Endothelial cell of umbilical vein (primary cell): ENCODE data around the gene RAB33B. TPM values are rescaled to one million over a fixed set of nuclear protein-coding genes. Genes with fewer than 3 reads are reported as not detected.

ENCODE experiments used
- BruUV-seq: library from RNA; stranded (reverse); fragments of 400-500 nt; replicated peaks from 2 replicates; lab custom pipeline; 2021; lab: Mats Ljungman, UMichigan
- CTCF ChIA-PET: fragments of 300-600, 350-600 bp; sonication (Branson Sonifier 250); formaldehyde crosslinking; loops from one replicate; lab custom pipeline; 2021; ENCODE audit warnings: antibody characterized with exemption, inconsistent platforms; lab: Charles Lee
- POLR2A ChIA-PET: fragments of 300-600, 350-600 bp; sonication (Branson Sonifier 250); formaldehyde crosslinking; loops from one replicate; lab custom pipeline; 2021; ENCODE audit warnings: antibody characterized with exemption, inconsistent platforms; lab: Charles Lee
- DNase-seq: peaks from one replicate; pipeline ENCODE4 v3.0.0-alpha.2; 2011; ENCODE audit warnings: low read depth, low spot score
- FAIRE-seq: peaks from 2 replicates; lab custom pipeline; 2011; peaks lifted over from hg19 to GRCh38; lab: Jason Lieb, UNC
- H2AFZ ChIP-seq: 2 replicates; pipeline ENCODE4 v1.6.0; 2012; ENCODE audit warnings: low read depth, low read length, control low read depth, inconsistent platforms
- H3K27ac ChIP-seq: 2 replicates; pipeline ENCODE4 v1.5.1; 2011; ENCODE audit warnings: low read depth, mild to moderate bottlenecking, control low read depth, low read length, moderate library complexity; ENCODE audit not compliant: insufficient read depth
- H3K27me3 ChIP-seq, 2 experiments: 2 replicates each; pipeline versions ENCODE4 v1.6.0 to v1.6.1; 2011; ENCODE audit warnings: low read length in 2 of 2, mixed read lengths in 1 of 2; ENCODE audit not compliant: control insufficient read depth in 2 of 2, insufficient read depth in 2 of 2
- H3K36me3 ChIP-seq, 2 experiments: 2 replicates in 1 of 2; 3 replicates in 1 of 2; pipeline ENCODE4 v1.5.1; 2011; ENCODE audit warnings: low read length in 2 of 2, mild to moderate bottlenecking in 1 of 2, moderate library complexity in 1 of 2; ENCODE audit not compliant: control insufficient read depth in 2 of 2, insufficient read depth in 2 of 2; ENCODE audit errors: extremely low read depth in 1 of 2
- H3K4me1 ChIP-seq: 3 replicates; pipeline ENCODE4 v1.5.1; 2011; ENCODE audit warnings: mild to moderate bottlenecking, low read length; ENCODE audit not compliant: control insufficient read depth, insufficient read depth; ENCODE audit errors: extremely low read depth
- H3K4me2 ChIP-seq: 2 replicates; pipeline ENCODE4 v1.6.1; 2011; ENCODE audit warnings: low read length, control low read depth, mixed read lengths; ENCODE audit not compliant: insufficient read depth
- H3K4me3 ChIP-seq, 3 experiments: fragments of 200-600 bp in 1 of 3; sonication (generic), shearing (Covaris generic) in 1 of 3; replicated peaks in 1 of 3; 2 replicates each; pipeline ENCODE4 v1.5.1; 2011 to 2016; ENCODE audit warnings: control low read depth in 3 of 3, low read length in 3 of 3, mild to moderate bottlenecking in 2 of 3, inconsistent platforms in 1 of 3, low read depth in 1 of 3, moderate library complexity in 1 of 3; ENCODE audit not compliant: insufficient read depth in 1 of 3
- H3K79me2 ChIP-seq: 2 replicates; pipeline ENCODE4 v1.6.0; 2012; ENCODE audit warnings: low read length, inconsistent platforms; ENCODE audit not compliant: control insufficient read depth, insufficient read depth
- H3K9ac ChIP-seq: replicated peaks from 2 replicates; pipeline ENCODE3; 2011; ENCODE audit warnings: low read length, control low read depth; ENCODE audit not compliant: insufficient read depth; ENCODE audit errors: extremely low read depth
- H3K9me1 ChIP-seq: replicated peaks from 3 replicates; pipeline ENCODE4 v1.6.0; 2011; ENCODE audit warnings: mild to moderate bottlenecking, low read length; ENCODE audit not compliant: control insufficient read depth, insufficient read depth; ENCODE audit errors: extremely low read depth
- H3K9me3 ChIP-seq: replicated peaks from 2 replicates; pipeline ENCODE4 v1.5.1; 2012; ENCODE audit warnings: low read length, inconsistent platforms; ENCODE audit not compliant: control insufficient read depth, insufficient read depth
- H4K20me1 ChIP-seq: replicated peaks from 2 replicates; pipeline ENCODE3; 2011; ENCODE audit warnings: mild to moderate bottlenecking, low read length; ENCODE audit not compliant: control insufficient read depth, insufficient read depth; ENCODE audit errors: extremely low read depth
- EZH2 ChIP-seq: IDR thresholded peaks from 2 replicates; pipeline ENCODE4 v1.6.1; 2012; ENCODE audit warnings: borderline replicate concordance, low read depth, mild to moderate bottlenecking, moderate library complexity, low read length, inconsistent platforms; ENCODE audit not compliant: severe bottlenecking
- FOS ChIP-seq: IDR thresholded peaks from 2 replicates; pipeline ENCODE4 v1.6.1; 2011; ENCODE audit warnings: mild to moderate bottlenecking, low read length, moderate library complexity, borderline replicate concordance; ENCODE audit not compliant: insufficient read depth
- GATA2 ChIP-seq: IDR thresholded peaks from 2 replicates; pipeline ENCODE4 v1.7.0; 2011; ENCODE audit warnings: low read depth, mild to moderate bottlenecking, moderate library complexity, mixed read lengths, low read length; ENCODE audit not compliant: insufficient read length, insufficient read depth
- JUN ChIP-seq: IDR thresholded peaks from 2 replicates; pipeline ENCODE4 v1.6.1; 2011; ENCODE audit warnings: borderline replicate concordance, low read depth; ENCODE audit not compliant: insufficient read length, insufficient read depth
- MYC ChIP-seq: IDR thresholded peaks from one replicate; pipeline ENCODE4 v1.6.1; 2011; ENCODE audit warnings: mild to moderate bottlenecking, low read depth, low read length
- POLR2A ChIP-seq: IDR thresholded peaks from 2 replicates; pipeline ENCODE4 v1.6.1; 2012; ENCODE audit warnings: low read depth, mild to moderate bottlenecking, control low read depth, low read length
- POLR2AphosphoS5 ChIP-seq: IDR thresholded peaks from 2 replicates; pipeline ENCODE4 v1.6.1; 2012; ENCODE audit warnings: low read depth, mild to moderate bottlenecking, control low read depth, low read length, moderate library complexity; ENCODE audit not compliant: insufficient read depth
- dilution Hi-C: fragments of 300-500 bp; cut with MboI; formaldehyde crosslinking; loops from one replicate; pipeline ENCODE4 v1.15.0; 2019; ENCODE audit warnings: low sequenced_read_pairs; ENCODE audit not compliant: extremely low pct_ligation_motif_present
- intact Hi-C: fragments of 100-400 bp; cut with micrococcal nuclease; formaldehyde crosslinking; loops from one replicate; pipeline ENCODE4 v1.10.0; 2022
- polyA plus RNA-seq, 4 experiments: library from polyadenylated mRNA; depleted of rRNA in 3 of 4; stranded (reverse) in 3 of 4; unstranded in 1 of 4; fragments of >200 nt; gene quantifications; 2 replicates each; pipeline versions ENCODE4 v1.2.1 to v1.2.3, GENCODE V29; 2011 to 2012; ENCODE audit warnings: missing spikeins in 1 of 4
- total RNA-seq: library from RNA; stranded (reverse); gene quantifications from 2 replicates; pipeline ENCODE4 v1.2.3, GENCODE V29; 2021
- TF ChIP-seq, protein P1 (sequence below), 2 donors: IDR thresholded peaks; 1 replicate in 1 of 2; 2 replicates in 1 of 2; pipeline ENCODE4 v1.5.1; 2011; ENCODE audit warnings: low read length in 2 of 2, mild to moderate bottlenecking in 2 of 2, moderate library complexity in 2 of 2, control low read depth in 1 of 2, inconsistent platforms in 1 of 2, low read depth in 1 of 2; ENCODE audit not compliant: insufficient read depth in 1 of 2; ENCODE audit errors: extremely low read depth in 1 of 2
- TF ChIP-seq, protein P2 (sequence below): IDR thresholded peaks from 2 replicates; pipeline ENCODE4 v1.6.1; 2011; ENCODE audit not compliant: insufficient read depth, insufficient read length

RAB33B gene
- total and polyA plus RNA-seq, 2 donors (not counting 3 experiments of a cell fraction or from before 2014, with no cell fraction given): 7.8 to 14.7 TPM

DNA sequence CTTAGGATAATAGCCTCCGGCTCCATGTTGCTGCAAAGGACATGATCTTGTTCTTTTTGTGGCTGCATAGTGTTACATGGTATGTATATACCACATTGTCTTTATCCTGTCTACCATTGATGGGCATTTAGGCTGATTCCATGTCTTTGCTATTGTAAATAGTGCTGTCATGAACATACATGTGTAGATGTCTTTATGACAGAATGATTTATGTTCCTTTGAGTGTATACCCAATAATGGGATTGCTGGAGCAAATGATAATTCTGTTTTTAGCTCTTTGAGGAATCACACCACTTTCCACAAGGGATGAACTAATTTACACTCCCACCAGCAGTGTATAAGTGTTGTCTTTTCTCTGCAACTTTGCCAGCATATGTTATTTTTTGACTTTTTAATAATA is 4.6 kb downstream of the RAB33B start:
- Histone ChIP-seq H4K20me1 (peaks cover 3% of the 10 kb centered on the region), H3K36me3 (no peaks in the 10 kb centered on the region), H3K79me2 (peaks cover 77% of the 10 kb centered on the region), H3K4me1 (peaks cover 36% of the 10 kb centered on the region), H3K9ac (no peak overlapping the region), H2AFZ (no peak overlapping the region), H3K4me3 (no peak overlapping the region), H3K27me3 (no peaks in the 10 kb centered on the region), H3K9me1 (no peaks in the 10 kb centered on the region), H3K4me2 (no peak overlapping the region), H3K27ac (no peak overlapping the region), H3K9me3 (no peaks in the 10 kb centered on the region)
- FAIRE-seq (no peak), DNase-seq (no peak)
- intact Hi-C loops: no loop called here
- no TSS peak for BruUV-seq
- TF ChIP-seq MYC (no peak), POLR2AphosphoS5 (no peak), FOS (no peak), JUN (no peak), POLR2A (no peak), EZH2 (no peak), GATA2 (no peak)
- TF ChIP-seq, protein P1, sequence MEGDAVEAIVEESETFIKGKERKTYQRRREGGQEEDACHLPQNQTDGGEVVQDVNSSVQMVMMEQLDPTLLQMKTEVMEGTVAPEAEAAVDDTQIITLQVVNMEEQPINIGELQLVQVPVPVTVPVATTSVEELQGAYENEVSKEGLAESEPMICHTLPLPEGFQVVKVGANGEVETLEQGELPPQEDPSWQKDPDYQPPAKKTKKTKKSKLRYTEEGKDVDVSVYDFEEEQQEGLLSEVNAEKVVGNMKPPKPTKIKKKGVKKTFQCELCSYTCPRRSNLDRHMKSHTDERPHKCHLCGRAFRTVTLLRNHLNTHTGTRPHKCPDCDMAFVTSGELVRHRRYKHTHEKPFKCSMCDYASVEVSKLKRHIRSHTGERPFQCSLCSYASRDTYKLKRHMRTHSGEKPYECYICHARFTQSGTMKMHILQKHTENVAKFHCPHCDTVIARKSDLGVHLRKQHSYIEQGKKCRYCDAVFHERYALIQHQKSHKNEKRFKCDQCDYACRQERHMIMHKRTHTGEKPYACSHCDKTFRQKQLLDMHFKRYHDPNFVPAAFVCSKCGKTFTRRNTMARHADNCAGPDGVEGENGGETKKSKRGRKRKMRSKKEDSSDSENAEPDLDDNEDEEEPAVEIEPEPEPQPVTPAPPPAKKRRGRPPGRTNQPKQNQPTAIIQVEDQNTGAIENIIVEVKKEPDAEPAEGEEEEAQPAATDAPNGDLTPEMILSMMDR (IDR thresholded peaks at IDR 0.05; ENCODE audit: extremely low read depth in 1 of 2, insufficient read depth in 1 of 2, low read depth in 1 of 2, low read length in 2 of 2): no peak
- TF ChIP-seq, protein P2, sequence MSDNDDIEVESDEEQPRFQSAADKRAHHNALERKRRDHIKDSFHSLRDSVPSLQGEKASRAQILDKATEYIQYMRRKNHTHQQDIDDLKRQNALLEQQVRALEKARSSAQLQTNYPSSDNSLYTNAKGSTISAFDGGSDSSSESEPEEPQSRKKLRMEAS: no peak
- POLR2A ChIA-PET: no interaction called here
- dilution Hi-C loops: no loop called here
- CTCF ChIA-PET: interaction anchor here (1.2 kb wide), 1 partner anchor 39 kb away, joined by 5 read pairs; no protein-coding TSS in a partner anchor
